IPS DF 6.9 (cell line): ENCODE data around the gene TNIK.

Source experiments
- DNase-seq: peaks from one replicate; pipeline ENCODE4 v3.0.0-alpha.2; 2013; ENCODE audit warnings: low read depth, low spot score
- H3K27ac ChIP-seq: one replicate; pipeline ENCODE4 v1.5.1; 2013; ENCODE audit warnings: low read length, control low read depth
- H3K27me3 ChIP-seq: 2 replicates; pipeline ENCODE4 v1.6.1; 2013; ENCODE audit warnings: mild to moderate bottlenecking, low read length; ENCODE audit not compliant: control insufficient read depth, insufficient read depth
- H3K36me3 ChIP-seq: 2 replicates; pipeline ENCODE4 v1.6.1; 2013; ENCODE audit warnings: low read length; ENCODE audit not compliant: control insufficient read depth, insufficient read depth
- H3K4me1 ChIP-seq: 2 replicates; pipeline ENCODE4 v1.6.1; 2013; ENCODE audit warnings: low read length; ENCODE audit not compliant: control insufficient read depth, insufficient read depth
- H3K4me3 ChIP-seq: 2 replicates; pipeline ENCODE4 v1.5.1; 2013; ENCODE audit warnings: mild to moderate bottlenecking, low read length
- H3K9me3 ChIP-seq: 2 replicates; pipeline ENCODE4 v1.6.1; 2013; ENCODE audit warnings: low read length, inconsistent platforms; ENCODE audit not compliant: control insufficient read depth, insufficient read depth
- WGBS: extraction: QIAGEN DNeasy Blood & Tissue Kit; methylation state at CpG from one replicate; pipeline ENCODE4 v1.1.7; 2013; ENCODE audit warnings: mixed read lengths, missing lambda C conversion rate; ENCODE audit not compliant: insufficient read length, insufficient coverage; 5-methylcytosine and 5-hydroxymethylcytosine counted together

The TNIK gene

GRCh38 chr3:171164067-171164465 is 296.1 kb downstream of the TNIK start:
- H3K4me3 ChIP-seq = no peak overlapping the region
- H3K36me3 ChIP-seq = no peaks in the 10 kb centered on the region; the same call in 1 of the 2 replicates
- DNase-seq = no peak
- H3K27ac ChIP-seq = no peak overlapping the region
- H3K9me3 ChIP-seq = no peaks in the 10 kb centered on the region
- H3K27me3 ChIP-seq = no peaks in the 10 kb centered on the region
- peaks cover 3% of the 10 kb centered on the region; the same call in 1 of the 2 replicates for H3K4me1 ChIP-seq

GRCh38 chr3:171163101-171164066 is 296.8 kb downstream of the TNIK start:
- Histone ChIP-seq H3K27ac (no peak overlapping the region), H3K4me1 (peaks cover 3% of the 10 kb centered on the region; the same call in 1 of the 2 replicates), H3K4me3 (no peak overlapping the region), H3K9me3 (no peaks in the 10 kb centered on the region), H3K36me3 (no peaks in the 10 kb centered on the region; the same call in 1 of the 2 replicates), H3K27me3 (no peaks in the 10 kb centered on the region)
- no peak for DNase-seq

DNA sequence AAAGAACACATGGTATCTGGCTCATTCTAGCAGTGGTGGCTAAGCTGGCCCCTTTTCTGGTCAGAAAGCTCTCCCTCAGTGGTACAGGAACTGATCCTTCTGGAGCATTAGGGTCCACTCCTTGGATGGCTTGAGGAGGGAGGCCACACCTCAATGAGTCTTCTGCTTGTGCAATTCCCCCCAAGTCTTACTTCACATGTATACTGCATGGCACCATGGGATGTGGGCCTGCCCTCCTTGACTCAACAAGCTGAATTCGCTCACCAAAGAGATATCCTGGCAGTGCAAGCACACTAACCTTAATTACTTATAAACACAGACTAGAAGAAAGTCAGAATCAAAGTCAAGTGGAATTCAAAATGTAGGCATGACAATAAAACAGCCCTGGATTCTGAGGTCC is 299.9 kb downstream of the TNIK start:
- Histone ChIP-seq H3K36me3 (no peaks in the 10 kb centered on the region; the same call in 1 of the 2 replicates), H3K27ac (no peak overlapping the region), H3K9me3 (no peaks in the 10 kb centered on the region), H3K4me1 (no peaks in the 10 kb centered on the region), H3K27me3 (no peaks in the 10 kb centered on the region), H3K4me3 (no peak overlapping the region)
- no CpG with 5 or more reads among the region's 1 CpG for WGBS
- no peak for DNase-seq

DNA sequence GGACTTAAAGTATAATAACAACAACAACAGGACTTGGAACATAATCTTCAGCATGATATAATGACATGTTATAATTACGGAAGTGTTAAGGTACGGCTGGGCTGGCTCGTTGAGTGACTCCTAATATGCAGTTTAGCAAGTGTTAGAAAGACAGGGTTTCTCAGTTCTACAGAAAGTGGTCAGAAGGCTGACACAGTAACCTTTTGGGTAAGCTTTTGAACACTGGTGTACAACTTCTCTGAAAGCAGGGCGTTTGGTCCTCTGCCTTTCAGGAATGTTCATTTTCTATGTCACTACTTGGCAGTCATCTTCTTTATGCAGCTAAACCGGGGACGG is 300.4 kb downstream of the TNIK start:
- Histone ChIP-seq H3K36me3 (no peaks in the 10 kb centered on the region; the same call in 1 of the 2 replicates), H3K9me3 (no peaks in the 10 kb centered on the region), H3K27me3 (no peaks in the 10 kb centered on the region), H3K27ac (no peak overlapping the region), H3K4me3 (no peak overlapping the region), H3K4me1 (no peaks in the 10 kb centered on the region)
- no CpG with 5 or more reads among the region's 6 CpGs for WGBS
- DNase-seq = no peak

DNA sequence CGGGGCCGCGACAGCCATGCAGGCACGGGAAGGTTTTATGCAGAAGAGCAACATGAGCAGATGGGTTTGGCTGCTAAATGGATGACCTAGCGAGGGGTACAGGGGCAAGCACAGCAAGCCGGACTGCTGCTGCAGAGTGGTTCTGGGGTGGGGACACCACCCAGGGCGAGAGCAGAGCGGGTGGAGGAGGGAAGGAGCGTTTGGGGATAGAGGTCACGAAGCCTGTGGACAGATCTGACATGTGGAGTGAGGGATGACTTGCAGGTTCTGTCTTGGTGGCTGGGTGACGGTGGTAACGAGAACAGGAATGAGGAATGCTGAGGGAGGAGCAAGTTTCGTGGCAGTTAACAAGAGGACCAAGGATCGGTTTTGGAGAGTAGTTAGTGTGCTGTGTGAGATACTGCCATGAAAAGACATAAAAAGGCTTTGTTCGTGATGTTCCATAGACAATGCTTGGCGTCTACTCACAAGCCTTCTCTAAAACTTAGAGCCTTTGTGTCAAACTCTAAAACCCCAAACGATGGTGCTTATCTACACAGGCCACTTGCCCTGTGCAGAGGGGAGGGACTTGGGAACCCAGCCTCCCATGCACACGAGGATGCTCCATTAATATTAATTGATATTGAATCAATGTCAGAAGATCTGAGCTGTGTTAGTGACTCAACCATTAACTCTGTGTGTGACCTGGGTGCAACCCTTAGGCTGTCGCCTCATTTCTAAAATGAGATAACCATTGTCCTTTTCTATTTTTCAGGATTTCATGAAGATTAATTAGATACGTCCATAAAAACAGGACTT is 301.0 kb downstream of the TNIK start:
- no CpG with 5 or more reads among the region's 20 CpGs for WGBS
- no peaks in the 10 kb centered on the region for H3K27me3 ChIP-seq
- H3K36me3 ChIP-seq = no peaks in the 10 kb centered on the region; the same call in 1 of the 2 replicates

DNA sequence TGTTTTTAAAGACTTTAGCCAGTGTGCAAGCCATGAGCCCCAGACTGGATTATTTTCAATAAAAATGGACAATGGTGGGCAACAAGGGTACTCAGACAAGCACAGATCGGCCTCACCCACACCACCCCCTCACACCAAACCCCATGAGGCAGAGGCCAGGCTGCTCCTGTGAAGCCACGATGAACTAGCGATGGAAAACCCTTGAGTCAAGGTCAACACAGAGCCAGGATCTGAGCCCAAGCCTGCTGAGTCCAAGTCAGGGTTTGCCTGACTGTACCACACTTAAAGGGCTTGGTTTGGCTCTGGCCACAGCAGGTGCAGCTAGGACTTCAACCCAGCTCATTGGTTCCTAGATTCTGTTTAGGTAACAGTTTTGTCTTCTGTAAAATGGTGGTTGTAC is 302.2 kb downstream of the TNIK start:
- no peaks in the 10 kb centered on the region for H3K27me3 ChIP-seq
- DNase-seq = no peak
- no peaks in the 10 kb centered on the region for H3K9me3 ChIP-seq
- WGBS = no CpG with 5 or more reads among the region's 3 CpGs
- H3K4me1 ChIP-seq = no peaks in the 10 kb centered on the region
- no peaks in the 10 kb centered on the region; the same call in 1 of the 2 replicates for H3K36me3 ChIP-seq
- H3K27ac ChIP-seq = no peak overlapping the region
- H3K4me3 ChIP-seq = no peak overlapping the region

More for the DNA sequence above, 301.0 kb downstream of the TNIK start:
- Histone ChIP-seq H3K27ac (no peak overlapping the region), H3K4me3 (no peak overlapping the region), H3K4me1 (no peaks in the 10 kb centered on the region), H3K9me3 (no peaks in the 10 kb centered on the region)
- DNase-seq = no peak

DNA sequence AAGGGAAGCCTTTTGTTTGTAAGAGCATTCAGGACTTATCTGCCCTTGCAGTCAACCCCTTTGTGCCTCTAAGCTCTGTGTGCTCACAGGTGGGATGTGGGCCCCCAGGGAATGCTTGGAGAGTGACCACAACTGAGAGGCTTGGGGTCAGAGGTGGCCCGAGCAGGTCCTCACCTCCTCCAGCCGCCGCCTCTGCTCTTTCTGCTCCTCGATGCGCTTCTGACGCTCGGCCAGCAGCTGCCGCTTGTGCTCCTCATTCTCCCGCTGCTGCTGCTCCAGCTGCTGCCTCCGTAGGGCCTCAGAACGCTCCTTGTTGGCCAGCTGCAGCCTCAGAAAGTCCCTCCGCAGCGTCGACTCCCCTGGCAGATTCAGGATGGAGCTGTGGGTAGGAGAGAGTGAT is 302.9 kb downstream of the TNIK start:
- H3K27ac ChIP-seq = no peak overlapping the region
- H3K4me1 ChIP-seq = no peaks in the 10 kb centered on the region
- no peaks in the 10 kb centered on the region for H3K27me3 ChIP-seq
- WGBS = no CpG with 5 or more reads among the region's 14 CpGs
- no peaks in the 10 kb centered on the region for H3K9me3 ChIP-seq
- no peak overlapping the region for H3K4me3 ChIP-seq
- no peak for DNase-seq
- no peaks in the 10 kb centered on the region for H3K36me3 ChIP-seq

DNA sequence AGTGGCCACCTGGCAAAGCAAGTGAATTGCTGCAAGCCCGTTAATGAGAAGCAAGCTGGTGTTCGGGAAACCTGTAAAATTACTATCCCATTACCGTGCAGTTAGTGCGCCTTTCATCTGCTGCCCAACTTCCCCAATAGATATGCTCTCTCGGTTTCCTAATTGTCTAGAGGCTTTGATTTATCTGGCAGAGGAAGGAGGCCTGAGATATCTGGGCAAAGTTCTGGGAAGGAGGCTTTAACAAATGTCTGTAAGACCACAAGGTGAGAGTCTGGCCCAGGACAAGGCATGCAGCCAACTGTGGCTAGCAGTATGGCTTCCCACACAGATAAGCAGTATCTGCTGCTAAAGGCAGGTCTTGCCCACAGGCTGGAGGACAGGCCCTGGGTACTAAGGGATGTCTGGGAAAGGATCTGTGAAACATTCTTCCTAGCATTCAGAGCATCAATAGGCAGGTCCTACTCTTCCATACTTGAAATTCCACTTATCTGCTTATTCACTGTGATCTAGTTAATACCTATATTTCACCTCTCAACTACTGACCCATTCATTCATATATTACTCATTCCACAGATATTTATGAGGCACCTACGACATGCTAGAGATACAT is 303.7 kb downstream of the TNIK start:
- no peaks in the 10 kb centered on the region for H3K27me3 ChIP-seq
- no peak overlapping the region for H3K27ac ChIP-seq
- H3K4me3 ChIP-seq = no peak overlapping the region
- no peak for DNase-seq
- no peaks in the 10 kb centered on the region for H3K9me3 ChIP-seq
- H3K36me3 ChIP-seq = no peaks in the 10 kb centered on the region; the same call in 1 of the 2 replicates
- no CpG with 5 or more reads among the region's 6 CpGs for WGBS
- no peaks in the 10 kb centered on the region for H3K4me1 ChIP-seq

- no CpG with 5 or more reads among the region's 4 CpGs for WGBS
- no peak for DNase-seq
- no peaks in the 10 kb centered on the region for H3K27me3 ChIP-seq
- H3K27ac ChIP-seq = no peak overlapping the region
- H3K36me3 ChIP-seq = no peaks in the 10 kb centered on the region; the same call in 1 of the 2 replicates
- H3K9me3 ChIP-seq = no peaks in the 10 kb centered on the region
- H3K4me3 ChIP-seq = no peak overlapping the region
- H3K4me1 ChIP-seq = no peaks in the 10 kb centered on the region
Measured at GRCh38 chr3:171155122-171155700, 305.0 kb downstream of the TNIK start.

DNA sequence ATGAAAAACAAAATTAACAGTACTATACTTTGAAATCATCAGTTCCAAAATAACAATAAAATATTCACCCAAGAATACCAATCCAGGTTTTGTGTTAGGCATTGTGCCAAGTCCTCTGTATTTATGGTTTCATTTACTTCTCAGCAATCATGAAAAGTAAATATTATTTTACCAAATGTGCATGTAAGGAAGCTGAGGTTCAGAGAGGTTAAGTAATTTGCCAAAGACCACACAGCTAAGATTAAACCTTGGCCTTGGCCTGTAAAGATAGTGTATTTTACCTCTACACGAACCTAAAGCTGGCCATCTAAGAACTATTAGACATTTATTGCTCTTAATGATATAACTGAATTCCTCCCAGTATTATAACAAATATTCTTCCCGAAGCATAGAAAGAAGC is 309.3 kb downstream of the TNIK start:
- Histone ChIP-seq H3K4me1 (no peaks in the 10 kb centered on the region), H3K36me3 (no peaks in the 10 kb centered on the region; the same call in 1 of the 2 replicates), H3K27ac (no peak overlapping the region), H3K27me3 (no peaks in the 10 kb centered on the region), H3K4me3 (no peak overlapping the region), H3K9me3 (no peaks in the 10 kb centered on the region)
- DNase-seq = no peak
- WGBS = 100% methylated on average over 1 of the region's 2 CpGs
